WTC11 (cell line): ENCODE data around the gene DTNBP1. TPM values are rescaled to one million over a fixed set of nuclear protein-coding genes. Genes with fewer than 3 reads are reported as not detected.

Source experiments
- ATAC-seq: fragments of 200-7000 bp; cut with Tn5 transposase; 2 replicates; pipeline ENCODE4 v1.10.0; 2021; ENCODE audit warnings: mild to moderate bottlenecking, moderate library complexity
- CTCF ChIA-PET: fragments of 300-600 bp; sonication (Branson Sonifier 250); formaldehyde crosslinking; loops from one replicate; lab custom pipeline; 2021; ENCODE audit warnings: antibody characterized with exemption; lab: Charles Lee
- POLR2A ChIA-PET: fragments of 350-600 bp; sonication (Branson Sonifier 250); formaldehyde crosslinking; loops from one replicate; lab custom pipeline; 2021; ENCODE audit warnings: antibody characterized with exemption; lab: Charles Lee
- DNase-seq: peaks from one replicate; pipeline ENCODE4 v3.0.0; 2021; ENCODE audit warnings: low spot score
- H3K27ac Mint-ChIP-seq: 2 replicates; pipeline ENCODE4 v1.8.0; 2021; ENCODE audit warnings: mixed read lengths
- H3K27me3 Mint-ChIP-seq: 2 replicates; pipeline ENCODE4 v1.8.0; 2021; ENCODE audit warnings: low read depth, mild to moderate bottlenecking, moderate library complexity, mixed read lengths
- H3K36me3 Mint-ChIP-seq: 2 replicates; pipeline ENCODE4 v1.8.0; 2021; ENCODE audit warnings: mixed read lengths
- H3K4me1 Mint-ChIP-seq: 2 replicates; pipeline ENCODE4 v1.8.0; 2022; ENCODE audit warnings: mixed read lengths
- H3K4me3 Mint-ChIP-seq: 2 replicates; pipeline ENCODE4 v1.8.0; 2021; ENCODE audit warnings: mild to moderate bottlenecking, moderate library complexity, mixed read lengths
- H3K9me3 Mint-ChIP-seq: 2 replicates; pipeline ENCODE4 v1.8.0; 2021; ENCODE audit warnings: mixed read lengths
- ATF2 ChIP-seq: sonication (generic); formaldehyde crosslinking; IDR thresholded peaks from 2 replicates; pipeline ENCODE4 v1.8.1; 2022; ENCODE audit warnings: low read depth, missing genetic modification reagents, borderline replicate concordance
- CDX4 ChIP-seq: fragments of 250-450 bp; sonication (Bioruptor Pico); IDR thresholded peaks from 2 replicates; pipeline ENCODE4 v1.9.0; 2021; ENCODE audit warnings: moderate library complexity, mild to moderate bottlenecking, inconsistent platforms, borderline replicate concordance
- CREB1 ChIP-seq: sonication (generic); formaldehyde crosslinking; IDR thresholded peaks from 2 replicates; pipeline ENCODE4 v1.8.0; 2023; ENCODE audit warnings: mild to moderate bottlenecking, missing genetic modification reagents
- CTCF ChIP-seq: fragments of 200-600 bp; IDR thresholded peaks from 2 replicates; pipeline ENCODE4 v1.8.0; 2022; ENCODE audit warnings: antibody characterized with exemption
- JAZF1 ChIP-seq: fragments of 250-450 bp; sonication (Bioruptor Pico); IDR thresholded peaks from 2 replicates; pipeline ENCODE4 v1.9.0; 2021; ENCODE audit warnings: moderate library complexity, mild to moderate bottlenecking, inconsistent platforms
- JUN ChIP-seq: sonication (generic); formaldehyde crosslinking; IDR thresholded peaks from 2 replicates; pipeline ENCODE4 v1.8.0; 2023; ENCODE audit warnings: mild to moderate bottlenecking, missing genetic modification reagents
- MAX ChIP-seq: sonication (generic); formaldehyde crosslinking; IDR thresholded peaks from 2 replicates; pipeline ENCODE4 v1.8.0; 2022; ENCODE audit warnings: mild to moderate bottlenecking, missing genetic modification reagents
- MLX ChIP-seq: sonication (generic); formaldehyde crosslinking; IDR thresholded peaks from 2 replicates; pipeline ENCODE4 v1.8.1; 2023; ENCODE audit warnings: mild to moderate bottlenecking, missing genetic modification reagents, moderate library complexity
- NFYB ChIP-seq: sonication (generic); formaldehyde crosslinking; conservative IDR thresholded peaks from 2 replicates; pipeline ENCODE4 v1.8.0; 2022; ENCODE audit warnings: low read depth, missing genetic modification reagents
- RORB ChIP-seq: fragments of 250-450 bp; sonication (Bioruptor Pico); IDR thresholded peaks from 2 replicates; pipeline ENCODE4 v1.9.0; 2021; ENCODE audit warnings: mild to moderate bottlenecking
- TCF7 ChIP-seq: sonication (generic); formaldehyde crosslinking; IDR thresholded peaks from 2 replicates; pipeline ENCODE4 v1.8.0; 2022; ENCODE audit warnings: mild to moderate bottlenecking, low read depth, missing genetic modification reagents, moderate library complexity
- TEAD4 ChIP-seq: sonication (generic); formaldehyde crosslinking; IDR thresholded peaks from 2 replicates; pipeline ENCODE4 v1.8.0; 2022; ENCODE audit warnings: mild to moderate bottlenecking, missing genetic modification reagents
- ZMAT4 ChIP-seq: fragments of 250-450 bp; sonication (Bioruptor Pico); IDR thresholded peaks from 2 replicates; pipeline ENCODE4 v1.9.0; 2021; ENCODE audit warnings: mild to moderate bottlenecking
- ZNF317 ChIP-seq: sonication (generic); formaldehyde crosslinking; IDR thresholded peaks from 2 replicates; pipeline ENCODE4 v1.8.1; 2023; ENCODE audit warnings: low read depth, mild to moderate bottlenecking, moderate library complexity, missing genetic modification reagents, borderline replicate concordance
- ZNF396 ChIP-seq: fragments of 250-450 bp; sonication (Bioruptor Pico); IDR thresholded peaks from 2 replicates; pipeline ENCODE4 v1.8.0; 2021; ENCODE audit warnings: mild to moderate bottlenecking, moderate library complexity, borderline replicate concordance
- ZNF416 ChIP-seq: fragments of 250-450 bp; sonication (Bioruptor Pico); IDR thresholded peaks from 2 replicates; pipeline ENCODE4 v1.9.0; 2021; ENCODE audit warnings: mild to moderate bottlenecking, inconsistent platforms
- ZNF423 ChIP-seq: fragments of 250-450 bp; sonication (Bioruptor Pico); IDR thresholded peaks from 2 replicates; pipeline ENCODE4 v2.1.2; 2022; ENCODE audit warnings: mild to moderate bottlenecking, moderate library complexity
- ZNF671 ChIP-seq: fragments of 250-450 bp; sonication (Bioruptor Pico); IDR thresholded peaks from 2 replicates; pipeline ENCODE4 v1.8.0; 2021; ENCODE audit warnings: mild to moderate bottlenecking
- ZSCAN18 ChIP-seq: fragments of 250-450 bp; sonication (Bioruptor Pico); IDR thresholded peaks from 2 replicates; pipeline ENCODE4 v2.1.2; 2022; ENCODE audit warnings: mild to moderate bottlenecking, moderate library complexity
- total RNA-seq: library from RNA; stranded (reverse); gene quantifications from 3 replicates; pipeline ENCODE4 v1.2.3, GENCODE V29; 2021
- TF ChIP-seq, protein P1 (sequence below): sonication (generic); formaldehyde crosslinking; IDR thresholded peaks from 2 replicates; pipeline ENCODE4 v1.8.0; 2022; ENCODE audit warnings: mild to moderate bottlenecking, missing genetic modification reagents

Gene DTNBP1
- total RNA-seq, 1 experiment from 2014 or later: 15.1 TPM

GRCh38 chr6:15555101-15556038 is 107.5 kb downstream of the DTNBP1 start (continued):
- TF ChIP-seq ZMAT4: no peak
- TF ChIP-seq ZNF396: no peak
- no peak for TF ChIP-seq ZNF671 (CRISPR knock-in tag)
- TF ChIP-seq CDX4 (CRISPR knock-in tag): no peak

- Mint-ChIP-seq H3K36me3 (no peaks in the 10 kb centered on the region), H3K4me1 (peaks cover 59% of the 10 kb centered on the region), H3K27me3 (no peaks in the 10 kb centered on the region), H3K4me3 (no peak overlapping the region), H3K9me3 (no peaks in the 10 kb centered on the region), H3K27ac (no peak overlapping the region)
- DNase-seq (no peak), ATAC-seq (no peak)
- CTCF ChIA-PET: no interaction called here
- POLR2A ChIA-PET: no interaction called here
- TF ChIP-seq JAZF1 (CRISPR knock-in tag): no peak
- TF ChIP-seq ZNF423 (CRISPR knock-in tag): no peak
- no peak for TF ChIP-seq MAX
- TF ChIP-seq TEAD4 (CRISPR knock-in tag): no peak
- TF ChIP-seq RORB (CRISPR knock-in tag): no peak
- TF ChIP-seq, protein P1, sequence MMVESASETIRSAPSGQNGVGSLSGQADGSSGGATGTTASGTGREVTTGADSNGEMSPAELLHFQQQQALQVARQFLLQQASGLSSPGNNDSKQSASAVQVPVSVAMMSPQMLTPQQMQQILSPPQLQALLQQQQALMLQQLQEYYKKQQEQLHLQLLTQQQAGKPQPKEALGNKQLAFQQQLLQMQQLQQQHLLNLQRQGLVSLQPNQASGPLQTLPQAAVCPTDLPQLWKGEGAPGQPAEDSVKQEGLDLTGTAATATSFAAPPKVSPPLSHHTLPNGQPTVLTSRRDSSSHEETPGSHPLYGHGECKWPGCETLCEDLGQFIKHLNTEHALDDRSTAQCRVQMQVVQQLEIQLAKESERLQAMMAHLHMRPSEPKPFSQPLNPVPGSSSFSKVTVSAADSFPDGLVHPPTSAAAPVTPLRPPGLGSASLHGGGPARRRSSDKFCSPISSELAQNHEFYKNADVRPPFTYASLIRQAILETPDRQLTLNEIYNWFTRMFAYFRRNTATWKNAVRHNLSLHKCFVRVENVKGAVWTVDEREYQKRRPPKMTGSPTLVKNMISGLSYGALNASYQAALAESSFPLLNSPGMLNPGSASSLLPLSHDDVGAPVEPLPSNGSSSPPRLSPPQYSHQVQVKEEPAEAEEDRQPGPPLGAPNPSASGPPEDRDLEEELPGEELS (CRISPR knock-in tag): no peak
- no peak for TF ChIP-seq CREB1 (CRISPR knock-in tag)
- no peak for TF ChIP-seq TCF7 (CRISPR knock-in tag)
- TF ChIP-seq ZNF317 (CRISPR knock-in tag): no peak
- TF ChIP-seq ZSCAN18 (CRISPR knock-in tag): no peak
- TF ChIP-seq ZNF416 (CRISPR knock-in tag): no peak
- no peak for TF ChIP-seq MLX (CRISPR knock-in tag)
- no peak for TF ChIP-seq NFYB (CRISPR knock-in tag)
- TF ChIP-seq JUN (CRISPR knock-in tag): no peak
- no peak for TF ChIP-seq CTCF
- TF ChIP-seq ATF2 (CRISPR knock-in tag): no peak
Measured at GRCh38 chr6:15554728-15555100, 108.1 kb downstream of the DTNBP1 start.
